Stomach smooth muscle (tissue), 2 donors: ENCODE measurements around the gene MUC20.
"Not testable (repeated sequence)": the region's sequence is repeated elsewhere in the genome, so short reads cannot be mapped to it uniquely, and the experiment has no call there.

Experiments
- H3K27ac ChIP-seq: one replicate; pipeline ENCODE4 v1.7.0; 2013; ENCODE audit warnings: mild to moderate bottlenecking, low read length, inconsistent platforms
- H3K27me3 ChIP-seq, 2 donors: one replicate each; pipeline ENCODE4 v1.7.0; 2013; ENCODE audit warnings: low read length in 2 of 2; ENCODE audit not compliant: insufficient read depth in 2 of 2, control insufficient read depth in 1 of 2
- H3K36me3 ChIP-seq, 2 donors: one replicate each; pipeline ENCODE4 v1.7.0; 2013; ENCODE audit warnings: low read length in 2 of 2; ENCODE audit not compliant: control insufficient read depth in 2 of 2, insufficient read depth in 2 of 2
- H3K4me1 ChIP-seq: one replicate; pipeline ENCODE4 v1.7.0; 2013; ENCODE audit warnings: low read length; ENCODE audit not compliant: control insufficient read depth, insufficient read depth
- H3K4me3 ChIP-seq, 2 donors: one replicate each; pipeline ENCODE4 v1.7.0; 2013; ENCODE audit warnings: low read length in 2 of 2
- H3K9ac ChIP-seq, 2 donors: one replicate each; pipeline ENCODE4 v1.7.0; 2013; ENCODE audit warnings: low read length in 2 of 2, mild to moderate bottlenecking in 1 of 2
- H3K9me3 ChIP-seq, 2 donors: one replicate each; pipeline ENCODE4 v1.7.0; 2013; ENCODE audit warnings: low read length in 2 of 2; ENCODE audit not compliant: control insufficient read depth in 2 of 2
- donor health status: healthy.
- donor health status: Pancreatic carcinoma.

Gene MUC20

DNA sequence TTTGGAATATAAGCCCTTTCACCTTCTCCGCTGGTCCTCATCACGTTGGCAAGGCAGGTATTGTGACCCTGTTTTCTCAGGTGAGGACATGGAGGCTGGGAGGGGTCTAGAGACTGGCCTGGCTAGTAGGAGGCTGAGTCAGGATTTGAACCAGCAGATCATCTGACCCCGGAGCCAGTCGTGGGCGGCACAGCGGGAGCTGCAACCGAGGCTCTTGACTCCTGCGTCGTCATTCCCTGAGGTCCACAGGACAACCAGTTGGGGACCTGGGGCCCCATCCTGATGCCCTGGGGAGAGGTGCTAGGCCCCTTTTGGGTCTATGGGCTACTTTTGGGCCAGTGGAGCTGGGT is 2.2 kb downstream of the MUC20 start:
- H3K4me1 ChIP-seq, H3K36me3 ChIP-seq, H3K27me3 ChIP-seq, H3K9me3 ChIP-seq, H3K9ac ChIP-seq, H3K27ac ChIP-seq, H3K4me3 ChIP-seq: not testable (repeated sequence)

DNA sequence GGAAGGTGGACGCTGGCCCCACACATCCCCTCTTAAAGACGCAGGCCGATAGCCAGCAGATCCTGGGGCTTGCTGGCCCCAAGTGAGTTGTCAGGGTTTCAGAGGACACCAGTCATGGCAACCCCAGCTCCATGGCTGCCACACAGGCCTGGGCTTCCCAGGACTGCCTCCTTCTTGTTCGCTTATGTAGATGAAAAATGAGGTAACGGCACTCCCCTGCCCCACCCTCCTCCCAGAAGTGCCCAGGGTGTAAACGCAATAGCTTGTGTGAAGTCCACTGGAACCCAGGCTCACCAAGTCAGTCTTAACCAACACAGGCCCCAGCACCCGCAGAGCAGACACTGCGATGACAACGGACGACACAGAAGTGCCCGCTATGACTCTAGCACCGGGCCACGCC is 3.6 kb downstream of the MUC20 start:
- H3K36me3 ChIP-seq, H3K27ac ChIP-seq, H3K27me3 ChIP-seq, H3K4me1 ChIP-seq, H3K4me3 ChIP-seq, H3K9ac ChIP-seq, H3K9me3 ChIP-seq: not testable (repeated sequence)

DNA sequence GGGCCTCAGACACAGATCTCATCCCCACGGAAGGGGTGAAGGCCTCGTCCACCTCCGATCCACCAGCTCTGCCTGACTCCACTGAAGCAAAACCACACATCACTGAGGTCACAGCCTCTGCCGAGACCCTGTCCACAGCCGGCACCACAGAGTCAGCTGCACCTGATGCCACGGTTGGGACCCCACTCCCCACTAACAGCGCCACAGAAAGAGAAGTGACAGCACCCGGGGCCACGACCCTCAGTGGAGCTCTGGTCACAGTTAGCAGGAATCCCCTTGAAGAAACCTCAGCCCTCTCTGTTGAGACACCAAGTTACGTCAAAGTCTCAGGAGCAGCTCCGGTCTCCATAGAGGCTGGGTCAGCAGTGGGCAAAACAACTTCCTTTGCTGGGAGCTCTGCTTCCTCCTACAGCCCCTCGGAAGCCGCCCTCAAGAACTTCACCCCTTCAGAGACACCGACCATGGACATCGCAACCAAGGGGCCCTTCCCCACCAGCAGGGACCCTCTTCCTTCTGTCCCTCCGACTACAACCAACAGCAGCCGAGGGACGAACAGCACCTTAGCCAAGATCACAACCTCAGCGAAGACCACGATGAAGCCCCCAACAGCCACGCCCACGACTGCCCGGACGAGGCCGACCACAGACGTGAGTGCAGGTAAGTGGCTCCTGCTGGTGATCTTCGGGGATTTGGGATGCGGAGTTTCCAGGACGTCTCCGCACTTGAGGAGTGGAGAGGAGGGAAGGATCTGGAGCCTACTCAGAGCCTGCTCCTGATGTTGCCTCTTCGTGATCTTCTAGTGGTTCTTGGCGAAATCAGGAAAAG is 5.3 kb downstream of the MUC20 start:
- not testable (repeated sequence) for H3K36me3 ChIP-seq, H3K4me3 ChIP-seq, H3K9ac ChIP-seq, H3K4me1 ChIP-seq, H3K9me3 ChIP-seq, H3K27ac ChIP-seq, H3K27me3 ChIP-seq

DNA sequence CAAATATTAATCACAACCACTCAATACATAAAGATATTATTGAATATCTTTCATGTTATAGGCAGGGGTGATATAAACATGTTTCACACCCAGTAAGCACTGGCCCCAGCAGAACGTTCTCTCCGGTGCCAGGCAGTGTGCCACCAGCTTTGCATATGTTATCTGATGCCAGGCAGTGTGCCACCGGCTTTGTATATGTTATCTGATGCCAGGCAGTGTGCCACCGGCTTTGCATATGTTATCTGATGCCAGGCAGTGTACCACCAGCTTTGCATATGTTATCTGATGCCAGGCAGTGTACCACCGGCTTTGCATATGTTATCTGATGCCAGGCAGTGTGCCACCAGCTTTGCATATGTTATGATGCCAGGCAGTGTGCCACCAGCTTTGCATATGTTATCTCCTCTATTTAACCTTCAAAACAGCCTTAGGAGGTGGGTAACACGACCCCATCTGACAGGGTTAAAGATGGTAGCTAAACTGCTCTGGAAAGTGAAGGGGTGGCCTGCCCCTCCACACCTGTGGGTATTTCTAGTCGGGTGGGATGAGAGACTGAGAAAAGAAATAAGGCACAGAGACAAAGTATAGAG is 6.9 kb downstream of the MUC20 start:
- Histone ChIP-seq H3K27me3 (no peaks in the 10 kb centered on the region), H3K36me3 (peaks cover 3 to 13% of the 10 kb centered on the region in 2 donors), H3K9ac (no peak overlapping the region), H3K4me1 (peaks cover 4% of the 10 kb centered on the region), H3K4me3 (no peak overlapping the region), H3K9me3 (no peaks in the 10 kb centered on the region), H3K27ac (no peak overlapping the region)

DNA sequence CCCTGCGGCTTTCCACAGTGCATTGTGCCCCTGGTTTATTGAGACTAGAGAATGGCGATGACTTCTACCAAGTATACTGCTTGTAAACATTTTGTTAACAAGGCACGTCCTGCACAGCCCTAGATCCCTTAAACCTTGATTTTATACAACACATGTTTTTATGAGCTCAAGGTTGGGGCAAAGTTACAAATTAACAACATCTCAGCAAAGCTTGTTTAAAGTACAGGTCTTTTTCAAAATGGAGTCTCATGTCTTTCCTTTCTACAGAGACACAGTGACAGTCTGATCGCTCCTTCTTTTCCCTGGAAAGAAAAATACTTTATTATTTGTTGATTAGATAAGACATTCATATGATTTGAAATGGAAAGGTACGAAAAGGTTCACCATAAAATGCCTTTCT is 8.0 kb downstream of the MUC20 start:
- H3K9me3 ChIP-seq, H3K9ac ChIP-seq, H3K27me3 ChIP-seq, H3K4me3 ChIP-seq, H3K4me1 ChIP-seq, H3K27ac ChIP-seq: not testable (repeated sequence)
- peaks cover 6 to 21% of the 10 kb centered on the region in 2 donors for H3K36me3 ChIP-seq

DNA sequence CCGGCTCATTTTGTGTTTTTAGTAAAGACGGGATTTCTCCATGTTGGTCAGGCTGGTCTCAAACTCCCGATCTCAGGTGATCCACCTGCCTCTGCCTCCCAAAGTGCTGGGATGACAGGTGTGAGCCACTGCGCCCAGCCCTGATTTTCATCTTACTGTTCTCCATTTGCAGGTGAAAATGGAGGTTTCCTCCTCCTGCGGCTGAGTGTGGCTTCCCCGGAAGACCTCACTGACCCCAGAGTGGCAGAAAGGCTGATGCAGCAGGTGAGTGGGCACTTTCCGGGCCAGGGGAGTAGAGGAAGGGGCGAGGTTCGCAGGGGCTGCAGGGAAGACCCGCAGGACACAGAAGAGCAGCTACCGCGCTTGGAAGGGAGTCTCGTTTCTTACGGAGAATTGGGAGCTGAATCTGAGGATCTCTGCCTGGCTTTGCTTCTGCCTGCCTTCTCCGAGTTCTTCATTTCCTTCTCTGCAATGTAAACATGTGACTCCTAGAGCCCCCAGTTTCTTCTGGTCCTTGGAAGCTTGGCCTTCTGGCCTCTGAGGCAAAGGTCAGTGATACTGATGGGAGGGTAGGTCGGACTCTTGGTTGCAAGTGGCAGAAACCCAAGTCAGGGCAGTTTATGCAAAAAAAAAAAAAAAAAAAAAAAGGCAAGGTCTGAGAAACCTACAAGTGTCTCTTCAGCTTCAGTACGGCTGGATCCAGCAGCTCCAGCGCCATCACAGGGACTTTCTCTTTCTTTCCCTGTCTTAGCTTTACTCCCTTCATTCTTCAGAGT is 8.9 kb downstream of the MUC20 start:
- Histone ChIP-seq H3K4me1 (peaks cover 4% of the 10 kb centered on the region), H3K9me3 (no peaks in the 10 kb centered on the region), H3K27ac (no peak overlapping the region), H3K4me3 (no peak overlapping the region), H3K9ac (no peak overlapping the region), H3K27me3 (no peaks in the 10 kb centered on the region), H3K36me3 (peaks cover 6 to 21% of the 10 kb centered on the region in 2 donors)

DNA sequence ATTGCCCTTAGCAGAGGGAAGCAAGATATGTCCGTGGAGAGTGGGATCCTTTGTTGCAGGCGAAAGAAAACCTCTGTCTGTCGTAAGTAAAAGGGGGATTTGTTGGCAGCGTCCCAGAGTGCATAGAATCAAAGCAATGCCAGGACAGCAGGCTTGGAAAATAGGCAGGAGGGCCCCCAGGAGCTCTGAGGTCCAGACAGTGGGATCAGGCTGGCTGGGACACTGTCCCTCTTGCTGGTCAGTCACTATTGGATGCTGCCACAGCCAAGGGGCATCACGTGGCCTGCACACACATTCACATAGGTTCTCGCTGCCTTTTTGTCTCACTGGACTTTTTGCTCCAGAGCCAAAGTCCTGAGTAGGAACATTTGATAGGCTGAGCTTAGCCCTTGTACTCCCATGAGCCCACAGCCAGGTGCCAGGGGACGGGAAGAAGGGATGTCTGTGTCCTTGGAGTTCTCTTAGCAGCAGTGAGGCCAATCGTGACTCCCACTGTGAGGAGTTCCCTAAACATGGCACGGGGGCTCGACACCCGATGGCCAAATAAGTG is 10.7 kb downstream of the MUC20 start:
- H3K4me1 ChIP-seq: peaks cover 4% of the 10 kb centered on the region
- peaks cover 9 to 25% of the 10 kb centered on the region in 2 donors for H3K36me3 ChIP-seq
- no peak overlapping the region for H3K27ac ChIP-seq
- no peaks in the 10 kb centered on the region for H3K9me3 ChIP-seq
- H3K9ac ChIP-seq: no peak overlapping the region
- no peak overlapping the region for H3K4me3 ChIP-seq
- H3K27me3 ChIP-seq: no peaks in the 10 kb centered on the region

DNA sequence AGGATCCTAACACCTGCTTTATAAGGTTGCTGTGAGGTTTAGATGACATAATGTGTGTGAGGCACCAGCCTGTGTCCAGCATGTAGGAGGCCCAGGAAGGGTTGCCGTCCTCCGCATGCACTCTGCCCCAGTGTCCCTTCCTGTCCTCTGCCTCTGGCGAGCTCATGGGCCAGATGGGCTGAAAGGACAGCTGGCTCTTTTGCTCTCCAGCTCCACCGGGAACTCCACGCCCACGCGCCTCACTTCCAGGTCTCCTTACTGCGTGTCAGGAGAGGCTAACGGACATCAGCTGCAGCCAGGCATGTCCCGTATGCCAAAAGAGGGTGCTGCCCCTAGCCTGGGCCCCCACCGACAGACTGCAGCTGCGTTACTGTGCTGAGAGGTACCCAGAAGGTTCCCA is 12.2 kb downstream of the MUC20 start:
- Histone ChIP-seq H3K27ac (no peak overlapping the region), H3K4me3 (no peak overlapping the region), H3K9ac (no peak overlapping the region), H3K27me3 (no peaks in the 10 kb centered on the region), H3K9me3 (no peaks in the 10 kb centered on the region), H3K36me3 (peaks cover 12 to 28% of the 10 kb centered on the region in 2 donors), H3K4me1 (no peaks in the 10 kb centered on the region)

DNA sequence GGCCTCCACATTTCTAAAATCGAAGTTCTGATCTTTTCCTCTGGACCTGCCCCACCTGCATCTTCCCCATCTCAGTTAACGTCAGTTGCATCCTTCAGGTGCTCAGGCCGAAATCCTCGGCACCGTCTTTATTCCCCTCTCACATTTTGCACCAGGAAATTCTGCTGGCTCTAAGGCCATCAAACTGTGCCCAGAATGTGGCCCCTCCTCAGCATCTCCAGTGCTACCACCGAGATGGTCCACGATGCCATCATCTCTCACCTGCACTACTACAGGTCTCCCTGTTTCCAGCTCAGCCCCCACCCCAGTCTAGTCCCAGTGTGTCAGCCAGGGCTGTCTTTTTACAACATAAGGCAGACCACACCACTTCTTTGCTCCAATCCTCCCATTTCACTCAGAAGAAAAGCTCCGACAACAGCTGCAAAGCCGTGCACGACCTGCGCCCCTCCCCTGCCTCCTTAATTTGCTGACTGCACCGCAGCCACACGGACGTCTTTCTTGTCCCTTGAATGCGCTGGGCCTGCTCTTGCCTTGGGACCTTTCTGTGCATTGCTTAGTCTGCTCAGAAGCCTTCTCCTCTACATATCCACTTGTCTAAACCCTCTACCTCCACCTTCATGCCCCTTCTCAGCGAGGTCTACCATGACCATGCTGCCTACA is 14.4 kb downstream of the MUC20 start:
- no peaks in the 10 kb centered on the region for H3K4me1 ChIP-seq
- H3K9ac ChIP-seq: no peak overlapping the region
- no peak overlapping the region for H3K4me3 ChIP-seq
- no peak overlapping the region for H3K27ac ChIP-seq
- H3K36me3 ChIP-seq: peaks cover 9 to 32% of the 10 kb centered on the region in 2 donors
- no peaks in the 10 kb centered on the region for H3K27me3 ChIP-seq
- H3K9me3 ChIP-seq: no peaks in the 10 kb centered on the region

DNA sequence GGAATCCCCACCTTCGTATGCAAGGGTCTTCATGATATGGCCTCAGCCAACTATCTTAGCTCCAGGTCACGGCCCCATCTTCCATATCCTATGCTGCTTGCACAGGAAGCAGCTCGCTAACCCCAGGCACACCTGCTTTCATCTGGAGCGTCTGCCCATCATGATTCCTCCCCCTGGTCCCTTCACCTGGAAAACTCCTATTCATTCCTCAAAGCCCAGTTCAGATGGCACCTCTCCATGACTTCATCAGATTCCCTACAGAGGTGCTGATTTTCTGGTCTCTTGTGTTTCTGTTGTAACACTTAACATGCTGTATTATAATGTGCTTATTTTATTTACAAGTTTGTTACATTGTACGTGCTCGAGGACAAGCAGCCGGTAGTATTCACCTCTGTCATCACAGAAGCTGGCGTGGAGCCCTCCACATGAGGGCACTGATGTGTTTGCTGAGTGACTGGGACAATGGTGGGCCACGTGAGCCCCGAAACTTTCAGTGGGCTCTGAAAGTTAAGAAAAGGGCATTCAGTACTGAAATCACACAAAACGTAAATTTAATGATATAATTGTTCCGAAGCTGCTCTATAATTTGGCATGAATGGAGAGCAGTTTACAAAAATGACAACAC is 16.2 kb downstream of the MUC20 start:
- Histone ChIP-seq H3K27me3 (no peaks in the 10 kb centered on the region), H3K4me1 (no peaks in the 10 kb centered on the region), H3K9me3 (no peaks in the 10 kb centered on the region), H3K4me3 (no peak overlapping the region), H3K27ac (no peak overlapping the region), H3K36me3 (peaks cover 9 to 20% of the 10 kb centered on the region in 2 donors), H3K9ac (no peak overlapping the region)
